ENCODE results near the gene LONP1.

- TF ChIP-seq, protein P1, sequence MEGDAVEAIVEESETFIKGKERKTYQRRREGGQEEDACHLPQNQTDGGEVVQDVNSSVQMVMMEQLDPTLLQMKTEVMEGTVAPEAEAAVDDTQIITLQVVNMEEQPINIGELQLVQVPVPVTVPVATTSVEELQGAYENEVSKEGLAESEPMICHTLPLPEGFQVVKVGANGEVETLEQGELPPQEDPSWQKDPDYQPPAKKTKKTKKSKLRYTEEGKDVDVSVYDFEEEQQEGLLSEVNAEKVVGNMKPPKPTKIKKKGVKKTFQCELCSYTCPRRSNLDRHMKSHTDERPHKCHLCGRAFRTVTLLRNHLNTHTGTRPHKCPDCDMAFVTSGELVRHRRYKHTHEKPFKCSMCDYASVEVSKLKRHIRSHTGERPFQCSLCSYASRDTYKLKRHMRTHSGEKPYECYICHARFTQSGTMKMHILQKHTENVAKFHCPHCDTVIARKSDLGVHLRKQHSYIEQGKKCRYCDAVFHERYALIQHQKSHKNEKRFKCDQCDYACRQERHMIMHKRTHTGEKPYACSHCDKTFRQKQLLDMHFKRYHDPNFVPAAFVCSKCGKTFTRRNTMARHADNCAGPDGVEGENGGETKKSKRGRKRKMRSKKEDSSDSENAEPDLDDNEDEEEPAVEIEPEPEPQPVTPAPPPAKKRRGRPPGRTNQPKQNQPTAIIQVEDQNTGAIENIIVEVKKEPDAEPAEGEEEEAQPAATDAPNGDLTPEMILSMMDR (IDR thresholded peaks at IDR 0.05; ENCODE audit: insufficient read depth, low read length, poor library complexity, severe bottlenecking), result no peak
- no peak for TF ChIP-seq EZH2phosphoT487 (conservative IDR thresholded peaks at IDR 0.05; ENCODE audit: low read length)
Observed at GRCh38 chr19:5648464-5648863, 71.5 kb downstream of the LONP1 start.

Data from SU-DHL-6 (cell line).